ENCODE data around the gene TCEANC.

GRCh38 chrX:13607996-13608365, 45.0 kb upstream of the TCEANC start:
- TF ChIP-seq CTCF (IDR thresholded peaks at IDR 0.05), result no peak
- no peak for TF ChIP-seq POLR2A (IDR thresholded peaks at IDR 0.05)
- no peak for TF ChIP-seq EP300 (IDR thresholded peaks at IDR 0.05)
- no peak for TF ChIP-seq POLR2AphosphoS5 (IDR thresholded peaks at IDR 0.05)

Data from gastroesophageal sphincter (tissue), 3 donors.